GM12865 (cell line): ENCODE data around the gene MAK.
"Not testable (repeated sequence)": the region's sequence is repeated elsewhere in the genome, so short reads cannot be mapped to it uniquely, and the experiment has no call there.

Experiments used
- DNase-seq: peaks from one replicate; pipeline ENCODE4 v3.0.0; 2010; ENCODE audit warnings: low read depth
- H3K4me3 ChIP-seq: 2 replicates; pipeline ENCODE4 v1.5.1; 2011; ENCODE audit warnings: mild to moderate bottlenecking, low read depth, low read length, control low read depth
- TF ChIP-seq, protein P1 (sequence below): IDR thresholded peaks from 2 replicates; pipeline ENCODE4 v1.5.1; 2011; ENCODE audit warnings: low read length, control low read depth, low read depth, inconsistent platforms; ENCODE audit not compliant: insufficient read depth; ENCODE audit errors: missing control alignments

MAK gene

DNA sequence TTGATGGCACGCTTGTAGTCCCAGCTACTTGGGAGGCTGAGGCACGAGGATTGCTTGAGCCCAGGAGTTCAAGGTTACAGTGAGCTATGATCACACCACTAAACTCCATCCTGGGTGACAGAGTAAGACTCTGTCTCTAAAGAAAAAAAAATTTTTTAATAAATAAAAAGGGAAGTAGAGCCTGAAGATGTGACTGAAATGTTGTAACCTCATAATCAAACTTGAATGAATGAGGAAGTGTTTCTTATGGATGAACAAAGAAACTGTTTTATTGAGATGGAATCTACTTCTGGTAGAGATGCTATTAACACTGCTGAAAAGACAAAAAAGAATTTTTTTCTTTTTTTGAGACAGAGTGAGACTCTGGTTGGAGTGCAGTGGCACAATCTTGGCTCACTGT, 6.7 kb downstream of the MAK start:
- no peak overlapping the region for H3K4me3 ChIP-seq
- TF ChIP-seq, protein P1, sequence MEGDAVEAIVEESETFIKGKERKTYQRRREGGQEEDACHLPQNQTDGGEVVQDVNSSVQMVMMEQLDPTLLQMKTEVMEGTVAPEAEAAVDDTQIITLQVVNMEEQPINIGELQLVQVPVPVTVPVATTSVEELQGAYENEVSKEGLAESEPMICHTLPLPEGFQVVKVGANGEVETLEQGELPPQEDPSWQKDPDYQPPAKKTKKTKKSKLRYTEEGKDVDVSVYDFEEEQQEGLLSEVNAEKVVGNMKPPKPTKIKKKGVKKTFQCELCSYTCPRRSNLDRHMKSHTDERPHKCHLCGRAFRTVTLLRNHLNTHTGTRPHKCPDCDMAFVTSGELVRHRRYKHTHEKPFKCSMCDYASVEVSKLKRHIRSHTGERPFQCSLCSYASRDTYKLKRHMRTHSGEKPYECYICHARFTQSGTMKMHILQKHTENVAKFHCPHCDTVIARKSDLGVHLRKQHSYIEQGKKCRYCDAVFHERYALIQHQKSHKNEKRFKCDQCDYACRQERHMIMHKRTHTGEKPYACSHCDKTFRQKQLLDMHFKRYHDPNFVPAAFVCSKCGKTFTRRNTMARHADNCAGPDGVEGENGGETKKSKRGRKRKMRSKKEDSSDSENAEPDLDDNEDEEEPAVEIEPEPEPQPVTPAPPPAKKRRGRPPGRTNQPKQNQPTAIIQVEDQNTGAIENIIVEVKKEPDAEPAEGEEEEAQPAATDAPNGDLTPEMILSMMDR, result no peak
- DNase-seq, result no peak

DNA sequence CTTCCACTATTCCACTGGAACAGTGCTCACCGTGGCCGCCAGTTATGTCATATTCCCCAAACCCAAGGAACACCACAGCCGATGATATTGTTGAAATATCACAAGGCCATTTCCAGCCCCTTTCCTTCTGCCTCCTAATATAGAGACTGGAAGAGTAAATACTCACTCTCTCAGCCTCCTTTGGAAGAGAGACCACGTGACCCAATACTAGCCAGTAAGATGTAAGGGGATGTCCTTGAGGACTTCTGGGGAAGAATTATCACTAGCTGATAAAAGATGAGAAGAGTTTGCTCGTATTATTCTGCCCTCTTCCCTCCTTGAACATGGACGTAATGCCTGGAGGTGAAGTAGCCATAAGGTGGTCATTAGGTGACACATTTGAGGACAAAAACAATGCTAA, 13.5 kb downstream of the MAK start:
- H3K4me3 ChIP-seq, result no peak overlapping the region
- DNase-seq, result no peak
- TF ChIP-seq, protein P1, result no peak

DNA sequence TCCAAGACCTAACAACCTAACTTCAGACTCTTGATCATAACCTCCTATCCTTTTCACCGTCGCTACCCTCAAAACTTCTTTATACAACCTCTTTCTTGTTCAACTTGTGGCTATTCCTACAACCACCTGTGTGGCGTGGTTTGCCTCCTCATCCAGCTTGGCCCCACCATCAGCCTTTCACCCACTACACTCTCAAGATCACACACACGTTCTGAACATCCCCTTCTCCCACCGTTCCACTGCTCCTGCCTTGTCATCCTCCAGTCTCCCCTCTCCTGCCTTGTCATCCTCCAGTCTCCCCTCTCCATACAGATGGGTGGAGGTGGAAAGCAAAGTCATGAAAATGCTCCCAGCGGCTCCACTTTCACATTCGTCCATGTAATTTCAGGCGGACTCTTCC, 14.0 kb downstream of the MAK start:
- TF ChIP-seq, protein P1, result no peak
- no peak overlapping the region for H3K4me3 ChIP-seq
- DNase-seq, result no peak

DNA sequence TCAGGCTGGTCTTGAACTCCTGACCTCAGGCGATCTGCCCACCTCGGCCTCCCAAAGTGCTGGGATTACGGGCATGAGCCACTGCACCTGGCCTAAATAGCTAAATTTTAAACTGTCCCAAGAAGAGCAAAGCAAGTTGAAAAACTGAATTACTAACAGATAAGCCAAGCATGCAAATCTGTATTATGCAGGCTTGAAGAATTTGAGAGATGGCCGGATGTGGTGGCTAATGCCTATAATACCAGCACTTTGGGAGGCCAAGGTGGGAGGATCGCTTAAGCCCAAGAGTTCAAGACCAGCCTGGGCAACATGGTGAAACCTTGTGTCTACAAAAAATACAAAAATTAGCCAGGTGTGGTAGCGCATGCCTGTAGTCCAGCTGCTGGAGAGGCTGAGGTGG, 24.2 kb downstream of the MAK start:
- not testable (repeated sequence) for H3K4me3 ChIP-seq, DNase-seq

DNA sequence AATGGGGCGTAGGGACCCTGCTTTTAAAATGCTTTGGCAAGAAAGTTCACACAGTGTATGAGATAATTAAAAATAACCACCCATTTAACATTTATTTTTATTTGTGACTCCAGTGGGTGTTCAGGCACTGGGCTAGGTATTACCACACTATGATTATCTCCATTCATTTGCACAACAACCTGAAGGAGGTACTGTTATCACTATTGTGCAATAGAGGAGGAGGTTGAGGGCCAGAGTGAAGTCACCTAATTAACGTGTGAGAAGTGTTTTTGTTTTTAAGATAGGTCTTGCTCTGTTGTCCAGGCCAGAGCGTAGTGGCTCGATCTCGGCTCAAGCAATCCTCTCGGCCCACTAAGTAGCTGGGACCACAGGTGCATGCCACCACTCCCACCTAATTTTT, 29.2 kb downstream of the MAK start:
- TF ChIP-seq, protein P1, result no peak
- no peak overlapping the region for H3K4me3 ChIP-seq
- DNase-seq, result no peak

DNA sequence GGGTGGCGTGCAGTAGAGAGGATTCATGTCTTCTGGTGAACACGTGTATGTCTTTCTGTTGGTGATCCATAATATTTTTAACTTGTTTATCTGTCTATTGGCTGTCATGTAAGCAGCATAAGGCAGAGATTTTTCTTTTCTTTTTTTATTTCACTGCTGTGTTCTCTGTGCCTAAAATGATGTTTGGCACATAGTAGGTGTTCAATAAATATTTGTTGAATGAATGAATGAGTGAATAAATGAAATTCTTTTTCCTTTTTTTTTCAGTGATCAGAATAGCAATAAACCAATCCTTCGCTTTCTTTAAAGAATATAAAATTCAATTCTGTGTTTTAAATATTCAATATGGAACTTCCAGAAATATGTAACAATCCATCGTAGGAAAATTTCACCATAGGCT, 30.0 kb downstream of the MAK start:
- TF ChIP-seq, protein P1, result no peak

DNA sequence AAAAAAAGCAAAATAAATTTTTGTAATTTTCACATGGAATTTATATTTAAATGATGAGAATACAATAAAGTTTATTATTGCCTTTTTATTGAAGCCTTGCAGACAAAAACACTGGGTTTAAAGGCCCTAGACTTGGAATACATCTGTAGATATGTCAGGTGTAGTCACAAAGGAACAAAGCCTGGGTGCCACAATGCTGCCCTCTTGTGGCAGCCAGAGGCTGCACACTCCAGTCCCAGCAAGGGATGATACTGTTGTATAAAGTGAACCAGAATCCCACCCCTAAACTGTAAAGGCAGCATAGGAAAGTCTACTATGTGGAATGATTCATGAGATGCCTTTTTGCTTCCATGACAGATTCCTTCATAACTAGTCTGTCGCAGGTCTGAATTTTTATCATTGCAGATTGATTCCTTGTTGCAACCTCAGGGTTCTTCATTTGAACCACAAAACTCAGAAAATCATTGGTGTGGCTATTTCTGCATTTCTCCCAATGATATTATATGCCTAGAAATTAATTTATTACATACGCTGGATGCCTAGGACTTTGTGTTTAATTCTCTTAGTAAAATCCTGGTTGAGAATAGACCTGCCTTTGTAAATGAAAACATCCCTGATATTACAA, 37.0 kb downstream of the MAK start:
- H3K4me3 ChIP-seq, result no peak overlapping the region
- TF ChIP-seq, protein P1, result peak; percentile 97
- DNase-seq, result peak; percentile 69

More for the DNA sequence above, 30.0 kb downstream of the MAK start:
- H3K4me3 ChIP-seq, result no peak overlapping the region
- DNase-seq, result no peak

DNA sequence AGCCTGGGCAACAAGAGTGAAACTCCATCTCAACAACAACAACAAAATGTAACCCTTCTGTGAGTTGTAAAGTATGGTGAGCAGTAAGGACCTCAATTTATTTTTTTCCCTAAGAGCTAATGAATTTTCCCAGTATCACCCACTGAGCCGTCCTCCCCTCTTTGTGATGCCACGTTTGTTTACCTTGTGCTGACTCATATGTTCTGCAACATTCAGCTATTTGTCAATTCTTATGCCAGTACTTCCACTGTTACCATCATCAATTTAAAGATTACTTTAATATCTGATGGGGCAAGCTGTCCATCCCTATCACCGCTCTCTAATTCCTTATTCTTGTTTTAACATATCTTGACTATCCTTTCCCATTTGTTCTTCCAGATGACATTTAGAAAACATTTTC, 37.5 kb downstream of the MAK start:
- no peak overlapping the region for H3K4me3 ChIP-seq
- TF ChIP-seq, protein P1, result no peak
- DNase-seq, result no peak
